Fibroblast of lung (primary cell): Measurements from ENCODE around the gene FAM111A. TPM values are rescaled to one million over a fixed set of nuclear protein-coding genes. Genes with fewer than 3 reads are reported as not detected.

Source experiments
- DNase-seq, 2 donors: peaks; one replicate each; pipeline versions ENCODE4 v3.0.0 to v3.0.0-alpha.2; 2010; ENCODE audit warnings: low read depth in 2 of 2
- H2AFZ ChIP-seq: 2 replicates; pipeline ENCODE4 v1.5.1; 2012; ENCODE audit warnings: low read length, control low read depth, inconsistent platforms
- H3K27ac ChIP-seq: 2 replicates; pipeline ENCODE4 v1.5.1; 2011; ENCODE audit warnings: low read length, control low read depth; ENCODE audit not compliant: insufficient read depth
- H3K27me3 ChIP-seq: 2 replicates; pipeline ENCODE4 v1.5.1; 2011; ENCODE audit warnings: mild to moderate bottlenecking, low read length; ENCODE audit not compliant: control insufficient read depth, insufficient read depth
- H3K36me3 ChIP-seq: 2 replicates; pipeline ENCODE4 v1.5.1; 2011; ENCODE audit warnings: low read length; ENCODE audit not compliant: control insufficient read depth, insufficient read depth
- H3K4me1 ChIP-seq: 2 replicates; pipeline ENCODE4 v1.5.1; 2011; ENCODE audit warnings: low read length; ENCODE audit not compliant: control insufficient read depth, insufficient read depth; ENCODE audit errors: extremely low read depth
- H3K4me2 ChIP-seq: 2 replicates; pipeline ENCODE4 v1.5.1; 2011; ENCODE audit warnings: low read length, control low read depth; ENCODE audit not compliant: insufficient read depth; ENCODE audit errors: extremely low read depth
- H3K4me3 ChIP-seq, 4 experiments: fragments of 200-600 bp in 1 of 4; sonication (generic) in 1 of 4; replicated peaks in 1 of 4; 2 replicates each; pipeline ENCODE4 v1.5.1; 2011 to 2016; ENCODE audit warnings: low read length in 4 of 4, low read depth in 3 of 4, mild to moderate bottlenecking in 3 of 4, control low read depth in 2 of 4, inconsistent platforms in 1 of 4, mixed read lengths in 1 of 4; ENCODE audit not compliant: insufficient read depth in 1 of 4; ENCODE audit errors: control extremely low read depth in 1 of 4
- H3K79me2 ChIP-seq: 2 replicates; pipeline ENCODE4 v1.5.1; 2012; ENCODE audit warnings: mild to moderate bottlenecking, low read length, inconsistent platforms; ENCODE audit not compliant: control insufficient read depth, insufficient read depth
- H3K9ac ChIP-seq: 2 replicates; pipeline ENCODE4 v1.5.1; 2011; ENCODE audit warnings: mild to moderate bottlenecking, low read length, control low read depth; ENCODE audit not compliant: insufficient read depth
- H3K9me3 ChIP-seq: 2 replicates; pipeline ENCODE4 v1.5.1; 2012; ENCODE audit warnings: low read depth, low read length; ENCODE audit not compliant: control insufficient read depth, insufficient read depth
- H4K20me1 ChIP-seq: 2 replicates; pipeline ENCODE4 v1.5.1; 2011; ENCODE audit warnings: low read length; ENCODE audit not compliant: control insufficient read depth, insufficient read depth; ENCODE audit errors: extremely low read depth
- EZH2 ChIP-seq: IDR thresholded peaks from 2 replicates; pipeline ENCODE4 v1.5.1; 2012; ENCODE audit warnings: low read length, control low read depth, mild to moderate bottlenecking; ENCODE audit errors: missing control alignments
- polyA plus RNA-seq, 2 donors: library from polyadenylated mRNA; depleted of rRNA in 1 of 2; stranded (reverse) in 1 of 2; unstranded in 1 of 2; fragments of >200 nt; gene quantifications; 2 replicates each; pipeline ENCODE4 v1.2.1, GENCODE V29; 2011 to 2012; ENCODE audit warnings: missing spikeins in 1 of 2
- total RNA-seq: library from RNA; depleted of rRNA; stranded (reverse); fragments of >200 nt; gene quantifications from 2 replicates; pipeline ENCODE4 v1.2.1, GENCODE V29; 2014
- TF ChIP-seq, protein P1 (sequence below), 2 donors: IDR thresholded peaks in 1 of 2; conservative IDR thresholded peaks in 1 of 2; 1 replicate in 1 of 2; 2 replicates in 1 of 2; pipeline ENCODE4 v1.5.1; 2011 to 2012; ENCODE audit warnings: low read length in 2 of 2, control low read depth in 1 of 2, inconsistent platforms in 1 of 2, low read depth in 1 of 2, mild to moderate bottlenecking in 1 of 2

The FAM111A gene
- total and polyA plus RNA-seq, 2 donors (not counting 1 experiment from before 2014, with no cell fraction given) = 27.1 to 42.3 TPM

DNA sequence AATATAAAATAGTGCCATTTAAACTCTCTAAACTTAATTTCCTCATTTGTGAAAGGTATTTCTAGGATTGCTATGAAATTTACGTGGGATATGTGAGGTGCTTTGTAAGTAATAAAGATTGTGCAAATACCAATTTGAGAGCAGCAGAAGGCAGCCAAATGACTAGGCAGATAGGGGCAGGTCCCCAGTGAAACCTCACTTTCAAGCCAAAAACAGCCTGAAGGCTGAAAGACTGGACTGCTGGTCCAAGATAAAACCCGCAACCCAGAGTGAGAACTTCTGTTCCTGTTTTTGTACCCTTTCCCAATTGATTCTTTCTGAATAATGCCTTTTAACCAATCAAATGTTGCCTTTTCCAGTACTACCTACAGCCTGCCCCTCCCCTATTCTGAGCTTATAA is 36.5 kb downstream of the FAM111A start:
- H3K27me3 ChIP-seq = no peaks in the 10 kb centered on the region
- no peak overlapping the region for H3K9ac ChIP-seq
- DNase-seq = no peak
- no peak overlapping the region for H3K27ac ChIP-seq
- no peak for TF ChIP-seq EZH2
- TF ChIP-seq, protein P1, sequence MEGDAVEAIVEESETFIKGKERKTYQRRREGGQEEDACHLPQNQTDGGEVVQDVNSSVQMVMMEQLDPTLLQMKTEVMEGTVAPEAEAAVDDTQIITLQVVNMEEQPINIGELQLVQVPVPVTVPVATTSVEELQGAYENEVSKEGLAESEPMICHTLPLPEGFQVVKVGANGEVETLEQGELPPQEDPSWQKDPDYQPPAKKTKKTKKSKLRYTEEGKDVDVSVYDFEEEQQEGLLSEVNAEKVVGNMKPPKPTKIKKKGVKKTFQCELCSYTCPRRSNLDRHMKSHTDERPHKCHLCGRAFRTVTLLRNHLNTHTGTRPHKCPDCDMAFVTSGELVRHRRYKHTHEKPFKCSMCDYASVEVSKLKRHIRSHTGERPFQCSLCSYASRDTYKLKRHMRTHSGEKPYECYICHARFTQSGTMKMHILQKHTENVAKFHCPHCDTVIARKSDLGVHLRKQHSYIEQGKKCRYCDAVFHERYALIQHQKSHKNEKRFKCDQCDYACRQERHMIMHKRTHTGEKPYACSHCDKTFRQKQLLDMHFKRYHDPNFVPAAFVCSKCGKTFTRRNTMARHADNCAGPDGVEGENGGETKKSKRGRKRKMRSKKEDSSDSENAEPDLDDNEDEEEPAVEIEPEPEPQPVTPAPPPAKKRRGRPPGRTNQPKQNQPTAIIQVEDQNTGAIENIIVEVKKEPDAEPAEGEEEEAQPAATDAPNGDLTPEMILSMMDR (conservative IDR thresholded peaks at IDR 0.05 in 1 of 2, IDR thresholded peaks at IDR 0.05 in 1 of 2; ENCODE audit: low read depth in 1 of 2, low read length in 2 of 2) = no peak
- H4K20me1 ChIP-seq = no peaks in the 10 kb centered on the region
- peaks cover 3% of the 10 kb centered on the region for H3K36me3 ChIP-seq
- H3K4me1 ChIP-seq = peaks cover 7% of the 10 kb centered on the region
- H3K4me3 ChIP-seq = no peak overlapping the region
- H2AFZ ChIP-seq = no peak overlapping the region
- no peaks in the 10 kb centered on the region for H3K9me3 ChIP-seq
- H3K4me2 ChIP-seq = no peak overlapping the region
- no peaks in the 10 kb centered on the region for H3K79me2 ChIP-seq

- Histone ChIP-seq H4K20me1 (no peaks in the 10 kb centered on the region), H3K27ac (no peak overlapping the region), H3K4me1 (peaks cover 4% of the 10 kb centered on the region), H3K4me3 (no peak overlapping the region), H3K36me3 (peaks cover 3% of the 10 kb centered on the region), H2AFZ (no peak overlapping the region), H3K27me3 (no peaks in the 10 kb centered on the region), H3K9me3 (no peaks in the 10 kb centered on the region), H3K9ac (no peak overlapping the region), H3K79me2 (no peaks in the 10 kb centered on the region), H3K4me2 (no peak overlapping the region)
- no peak for DNase-seq
- TF ChIP-seq, protein P1 (conservative IDR thresholded peaks at IDR 0.05 in 1 of 2, IDR thresholded peaks at IDR 0.05 in 1 of 2; ENCODE audit: low read depth in 1 of 2, low read length in 2 of 2) = no peak
These were observed 37.6 kb downstream of the FAM111A start for GRCh38 chr11:59180168-59180776.

- Histone ChIP-seq H3K9ac (no peak overlapping the region), H3K4me2 (no peak overlapping the region)
These were observed 38.3 kb downstream of the FAM111A start for GRCh38 chr11:59180907-59181306.

More at GRCh38 chr11:59180907-59181306, 38.3 kb downstream of the FAM111A start:
- no peak overlapping the region for H3K27ac ChIP-seq
- H3K9me3 ChIP-seq = no peaks in the 10 kb centered on the region
- H3K27me3 ChIP-seq = no peaks in the 10 kb centered on the region
- peaks cover 3% of the 10 kb centered on the region for H3K36me3 ChIP-seq
- no peak for TF ChIP-seq EZH2
- TF ChIP-seq, protein P1 (conservative IDR thresholded peaks at IDR 0.05 in 1 of 2, IDR thresholded peaks at IDR 0.05 in 1 of 2; ENCODE audit: low read depth in 1 of 2, low read length in 2 of 2) = no peak
- H3K4me3 ChIP-seq = no peak overlapping the region
- H4K20me1 ChIP-seq = no peaks in the 10 kb centered on the region
- H3K4me1 ChIP-seq = peaks cover 4% of the 10 kb centered on the region
- H3K79me2 ChIP-seq = no peaks in the 10 kb centered on the region
- DNase-seq = no peak
- H2AFZ ChIP-seq = no peak overlapping the region
